Stomach (tissue), 9 donors: ENCODE measurements around the gene SPANXN4. TPM values are rescaled to one million over a fixed set of nuclear protein-coding genes. Genes with fewer than 3 reads are reported as not detected.

Experiments
- DNase-seq, 2 donors: peaks; one replicate each; pipeline versions ENCODE4 v3.0.0 to v3.0.0-alpha.2; 2013 to 2019
- H3K27ac ChIP-seq, 5 donors: fragments of 200-600 bp in 4 of 5; sonication (generic) in 4 of 5; one replicate each; pipeline ENCODE4 v1.5.1; 2013 to 2019; ENCODE audit warnings: mild to moderate bottlenecking in 1 of 5, moderate library complexity in 1 of 5
- H3K27me3 ChIP-seq, 3 donors: fragments of 200-600 bp; sonication (generic); one replicate each; pipeline ENCODE4 v1.5.1; 2017 to 2019; ENCODE audit warnings: mixed run types in 1 of 3
- H3K36me3 ChIP-seq, 4 donors: fragments of 200-600 bp; sonication (generic); 1 replicate in 3 of 4; 2 replicates in 1 of 4; pipeline ENCODE4 v1.5.1; 2016 to 2019
- H3K4me1 ChIP-seq, 4 donors: fragments of 200-600 bp; sonication (generic); one replicate each; pipeline ENCODE4 v1.5.1; 2016 to 2019
- H3K4me3 ChIP-seq, 4 donors: fragments of 200-600 bp; sonication (generic) in 3 of 4; one replicate each; pipeline ENCODE4 v1.5.1; 2016 to 2019; ENCODE audit warnings: mild to moderate bottlenecking in 1 of 4
- H3K9me3 ChIP-seq, 4 donors: fragments of 200-600 bp; sonication (generic); one replicate each; pipeline ENCODE4 v1.5.1; 2016 to 2019
- EP300 ChIP-seq: sonication (generic); formaldehyde crosslinking; IDR thresholded peaks from one replicate; pipeline ENCODE4 v1.6.1; 2017; ENCODE audit warnings: antibody characterized with exemption
- POLR2A ChIP-seq, 4 donors: fragments of 450-650 bp; IDR thresholded peaks; one replicate each; pipeline ENCODE4 v1.6.1; 2016; ENCODE audit warnings: antibody characterized with exemption in 4 of 4, control low read depth in 2 of 4, mild to moderate bottlenecking in 1 of 4, moderate library complexity in 1 of 4
- POLR2AphosphoS5 ChIP-seq, 3 donors: sonication (generic); formaldehyde crosslinking; IDR thresholded peaks; one replicate each; pipeline ENCODE4 v1.6.1; 2016; ENCODE audit warnings: antibody characterized with exemption in 3 of 3
- WGBS, 5 donors: extraction: QIAGEN DNeasy Blood & Tissue Kit in 3 of 5; methylation state at CpG; one replicate each; pipeline versions ENCODE4 v1.1.5 to v1.1.7; 2013 to 2018; 5-methylcytosine and 5-hydroxymethylcytosine counted together
- intact Hi-C: fragments of 100-400 bp; cut with DNase I; formaldehyde crosslinking; loops from one replicate; pipeline ENCODE4 v1.15.1; 2023; ENCODE audit warnings: low total_unique reads
- polyA plus RNA-seq, 3 donors: library from polyadenylated mRNA; stranded (reverse); fragments of 200-250 nt; gene quantifications; one replicate each; pipeline ENCODE4 v1.2.3, GENCODE V29; 2013
- total RNA-seq, 5 donors: library from RNA; depleted of rRNA; stranded (reverse); fragments of >200 nt; gene quantifications; one replicate each; pipeline versions ENCODE4 v1.1.0 to v1.2.3, GENCODE V29; 2014 to 2016
- TF ChIP-seq, protein P1 (sequence below), 7 experiments: fragments of 450-650 bp in 4 of 7; fragments of 200-600 bp in 3 of 7; sonication (generic) in 3 of 7; IDR thresholded peaks; one replicate each; pipeline ENCODE4 v1.5.1; 2016 to 2019; ENCODE audit warnings: antibody characterized with exemption in 7 of 7, control low read depth in 2 of 7, mild to moderate bottlenecking in 1 of 7
- donor health status: healthy with polysubstance abuse.
- donor health status: Bipolar disorder and iron deficiency.
- donor health status: healthy.

SPANXN4 gene
- total and polyA plus RNA-seq, 8 donors = not detected

DNA sequence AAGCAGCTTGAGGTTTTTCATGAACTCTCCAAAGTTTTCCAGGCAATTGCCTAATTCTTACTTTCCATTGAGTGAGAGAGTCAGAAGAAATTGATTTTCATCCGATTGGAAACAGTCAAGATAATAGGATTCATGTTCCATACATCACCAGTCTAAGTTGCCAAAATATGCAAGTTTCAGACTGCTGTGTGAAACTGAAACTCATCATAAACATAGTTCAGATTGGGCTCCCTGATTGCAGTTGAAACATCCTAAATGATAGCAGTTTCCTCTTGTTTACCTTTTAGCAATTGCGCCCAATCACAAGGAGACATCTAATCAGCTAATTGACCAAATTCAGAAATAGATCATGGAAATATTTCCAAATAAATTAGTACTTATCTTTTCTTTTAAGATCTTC lies 56.8 kb downstream of the SPANXN4 start:
- H3K27ac ChIP-seq = no peak overlapping the region
- H3K9me3 ChIP-seq = peaks cover 0 to 17% (median 5%) of the 10 kb centered on the region in 4 donors
- no peaks in the 10 kb centered on the region for H3K4me1 ChIP-seq
- DNase-seq = no peak
- 86 to 95% (median 88%) methylated on average over 2 of the region's 2 CpGs for WGBS, 5 donors
- intact Hi-C loops = no loop called here
- no peaks in the 10 kb centered on the region for H3K27me3 ChIP-seq
- no peak overlapping the region for H3K4me3 ChIP-seq
- TF ChIP-seq EP300 (no peak), POLR2A (IDR thresholded peaks at IDR 0.05) (no peak), POLR2AphosphoS5 (IDR thresholded peaks at IDR 0.05) (no peak)
- TF ChIP-seq, protein P1, sequence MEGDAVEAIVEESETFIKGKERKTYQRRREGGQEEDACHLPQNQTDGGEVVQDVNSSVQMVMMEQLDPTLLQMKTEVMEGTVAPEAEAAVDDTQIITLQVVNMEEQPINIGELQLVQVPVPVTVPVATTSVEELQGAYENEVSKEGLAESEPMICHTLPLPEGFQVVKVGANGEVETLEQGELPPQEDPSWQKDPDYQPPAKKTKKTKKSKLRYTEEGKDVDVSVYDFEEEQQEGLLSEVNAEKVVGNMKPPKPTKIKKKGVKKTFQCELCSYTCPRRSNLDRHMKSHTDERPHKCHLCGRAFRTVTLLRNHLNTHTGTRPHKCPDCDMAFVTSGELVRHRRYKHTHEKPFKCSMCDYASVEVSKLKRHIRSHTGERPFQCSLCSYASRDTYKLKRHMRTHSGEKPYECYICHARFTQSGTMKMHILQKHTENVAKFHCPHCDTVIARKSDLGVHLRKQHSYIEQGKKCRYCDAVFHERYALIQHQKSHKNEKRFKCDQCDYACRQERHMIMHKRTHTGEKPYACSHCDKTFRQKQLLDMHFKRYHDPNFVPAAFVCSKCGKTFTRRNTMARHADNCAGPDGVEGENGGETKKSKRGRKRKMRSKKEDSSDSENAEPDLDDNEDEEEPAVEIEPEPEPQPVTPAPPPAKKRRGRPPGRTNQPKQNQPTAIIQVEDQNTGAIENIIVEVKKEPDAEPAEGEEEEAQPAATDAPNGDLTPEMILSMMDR (IDR thresholded peaks at IDR 0.05) = no peak
- no peaks in the 10 kb centered on the region for H3K36me3 ChIP-seq
